Psoas muscle (tissue), 8 donors: ENCODE measurements around the gene ARHGEF4. TPM values are rescaled to one million over a fixed set of nuclear protein-coding genes. Genes with fewer than 3 reads are reported as not detected.

Experiments used
- ATAC-seq, 4 donors: fragments of 200-7000 bp; cut with Tn5 transposase; one replicate each; pipeline ENCODE4 v1.9.1; 2020; ENCODE audit warnings: moderate library complexity in 3 of 4, mild to moderate bottlenecking in 2 of 4
- DNase-seq, 2 donors: peaks; one replicate each; pipeline ENCODE4 v3.0.0-alpha.2; 2020
- H3K27ac ChIP-seq: fragments of 200-600 bp; one replicate; pipeline ENCODE4 v1.8.0; 2022
- H3K27me3 ChIP-seq, 3 donors: fragments of 200-600 bp in 1 of 3; one replicate each; pipeline versions ENCODE4 v1.6.1 to v1.8.0; 2013 to 2022; ENCODE audit warnings: low read length in 2 of 3, mild to moderate bottlenecking in 2 of 3, moderate library complexity in 1 of 3; ENCODE audit not compliant: insufficient read depth in 3 of 3
- H3K36me3 ChIP-seq, 2 donors: fragments of 200-600 bp in 1 of 2; one replicate each; pipeline versions ENCODE4 v1.6.1 to v1.8.0; 2013 to 2022; ENCODE audit warnings: low read depth in 1 of 2, mild to moderate bottlenecking in 1 of 2, moderate library complexity in 1 of 2; ENCODE audit not compliant: insufficient read depth in 1 of 2
- H3K4me1 ChIP-seq: fragments of 200-600 bp; one replicate; pipeline ENCODE4 v1.8.0; 2022
- H3K4me3 ChIP-seq: fragments of 200-600 bp; one replicate; pipeline ENCODE4 v1.8.0; 2022; ENCODE audit warnings: mild to moderate bottlenecking
- H3K9me3 ChIP-seq: fragments of 200-600 bp; one replicate; pipeline ENCODE4 v1.8.0; 2022
- CTCF ChIP-seq: fragments of 200-600 bp; IDR thresholded peaks from one replicate; pipeline ENCODE4 v1.8.0; 2022; ENCODE audit warnings: antibody characterized with exemption
- WGBS, 3 donors: extraction: QIAGEN DNeasy Blood & Tissue Kit; methylation state at CpG; one replicate each; pipeline versions ENCODE4 v1.1.6 to v1.1.7; 2013; 5-methylcytosine and 5-hydroxymethylcytosine counted together
- intact Hi-C, 2 donors: fragments of 100-400 bp; cut with DNase I; formaldehyde crosslinking; loops; one replicate each; pipeline versions ENCODE4 v1.11.0 to v1.14.2; 2022
- polyA plus RNA-seq, 3 donors: library from polyadenylated mRNA; stranded (reverse); fragments of 200-250 nt; gene quantifications; one replicate each; pipeline ENCODE4 v1.2.3, GENCODE V29; 2013
- total RNA-seq, 4 donors: library from RNA; stranded (reverse); fragmentation: NEBNext Ultra II Directional in 2 of 4; extraction: Animal tissue kit (Norgen Biotek cat#: 25700) in 2 of 4; gene quantifications; one replicate each; pipeline versions ENCODE4 v1.2.1 to v1.2.4, GENCODE V29; 2021 to 2023
- donor health status: healthy with polysubstance abuse.
- donor health status: DM: no; HTN: no; CAD: no; lungs with moderate emphysema.
- donor health status: Bipolar disorder and iron deficiency.
- donor health status: healthy.
- donor health status: DM: yes; HTN: yes; CAD: no.
- donor health status: DM: no; HTN: no; CAD: no.
- donor health status: DM: no; HTN: no; CAD: no.
- donor health status: DM: yes; HTN: yes; CAD: no.

The ARHGEF4 gene
- total and polyA plus RNA-seq, 7 donors = 0.63 to 6.9 (median 3.7) TPM

GRCh38 chr2:130870161-130870485 is 33.4 kb downstream of the ARHGEF4 start:
- no peaks in the 10 kb centered on the region for H3K36me3 ChIP-seq
- ATAC-seq (no peak), DNase-seq (no peak)
- 75 to 83% (median 80%) methylated on average over 5 of the region's 5 CpGs for WGBS, 3 donors
- H3K9me3 ChIP-seq = no peaks in the 10 kb centered on the region
- H3K4me1 ChIP-seq = no peaks in the 10 kb centered on the region
- no peak overlapping the region for H3K4me3 ChIP-seq
- TF ChIP-seq CTCF = no peak
- intact Hi-C loops = loop anchor here in 1 of 2 donors (5.0 kb wide), 1 partner anchor 73 kb away; no protein-coding TSS in a partner anchor
- H3K27me3 ChIP-seq = no peaks in the 10 kb centered on the region
- H3K27ac ChIP-seq = no peak overlapping the region

- TF ChIP-seq CTCF = no peak
- Histone ChIP-seq H3K36me3 (no peaks in the 10 kb centered on the region), H3K27ac (no peak overlapping the region), H3K9me3 (no peaks in the 10 kb centered on the region), H3K4me3 (no peak overlapping the region), H3K4me1 (no peaks in the 10 kb centered on the region), H3K27me3 (no peaks in the 10 kb centered on the region)
- DNase-seq (no peak), ATAC-seq (no peak)
- intact Hi-C loops = loop anchor here in 1 of 2 donors (5.0 kb wide), 1 partner anchor 73 kb away; no protein-coding TSS in a partner anchor
- 79 to 86% (median 84%) methylated on average over 7 of the region's 7 CpGs for WGBS, 3 donors
These were observed 34.1 kb downstream of the ARHGEF4 start for GRCh38 chr2:130870779-130871178.

- 74 to 80% (median 77%) methylated on average over 20 of the region's 20 CpGs for WGBS, 3 donors
- DNase-seq (no peak), ATAC-seq (no peak)
- Histone ChIP-seq H3K9me3 (no peaks in the 10 kb centered on the region), H3K36me3 (no peaks in the 10 kb centered on the region), H3K4me1 (no peaks in the 10 kb centered on the region), H3K27ac (no peak overlapping the region), H3K27me3 (no peaks in the 10 kb centered on the region), H3K4me3 (no peak overlapping the region)
- TF ChIP-seq CTCF = no peak
- intact Hi-C loops = loop anchor here in 1 of 2 donors (5.0 kb wide), 1 partner anchor 75 kb away; no protein-coding TSS in a partner anchor
These were observed 35.4 kb downstream of the ARHGEF4 start for GRCh38 chr2:130871843-130872740.

GRCh38 chr2:130872741-130873125 is 36.0 kb downstream of the ARHGEF4 start:
- intact Hi-C loops = loop anchor here in 1 of 2 donors (5.0 kb wide), 1 partner anchor 75 kb away; no protein-coding TSS in a partner anchor
- Histone ChIP-seq H3K27me3 (no peaks in the 10 kb centered on the region), H3K4me3 (no peak overlapping the region), H3K9me3 (no peaks in the 10 kb centered on the region), H3K27ac (no peak overlapping the region), H3K4me1 (no peaks in the 10 kb centered on the region), H3K36me3 (no peaks in the 10 kb centered on the region)
- DNase-seq (no peak), ATAC-seq (no peak)
- no peak for TF ChIP-seq CTCF
- WGBS, 3 donors = 71 to 77% (median 75%) methylated on average over 6 of the region's 6 CpGs
